Esophagus muscularis mucosa (tissue), 4 donors: ENCODE data around the gene NCEH1. TPM values are rescaled to one million over a fixed set of nuclear protein-coding genes. Genes with fewer than 3 reads are reported as not detected.
A peak's percentile ranks its signal among the peaks of the same experiment; 100 is the strongest.
"Not testable (repeated sequence)": the region's sequence is repeated elsewhere in the genome, so short reads cannot be mapped to it uniquely, and the experiment has no call there.

Experiments used
- DNase-seq: peaks from one replicate; pipeline ENCODE4 v3.0.0-alpha.2; 2017; ENCODE audit errors: extremely low spot score
- H3K27ac ChIP-seq, 4 donors: fragments of 200-600 bp; sonication (generic); replicated peaks in 1 of 4; 1 replicate in 3 of 4; 2 replicates in 1 of 4; pipeline ENCODE4 v1.5.1; 2016 to 2019; ENCODE audit warnings: mild to moderate bottlenecking in 1 of 4
- H3K27me3 ChIP-seq, 4 donors: fragments of 200-600 bp; sonication (generic); one replicate each; pipeline versions ENCODE4 v1.5.1 to v1.6.0; 2016 to 2019
- H3K36me3 ChIP-seq, 4 donors: fragments of 200-600 bp; sonication (generic); one replicate each; pipeline ENCODE4 v1.5.1; 2016 to 2019
- H3K4me1 ChIP-seq, 4 donors: fragments of 200-600 bp; sonication (generic); one replicate each; pipeline ENCODE4 v1.5.1; 2016 to 2019
- H3K4me3 ChIP-seq, 4 donors: fragments of 200-600 bp; sonication (generic); 1 replicate in 2 of 4; 2 replicates in 2 of 4; pipeline ENCODE4 v1.5.1; 2016 to 2019; ENCODE audit warnings: mild to moderate bottlenecking in 4 of 4, moderate library complexity in 1 of 4
- H3K9me3 ChIP-seq, 4 donors: fragments of 200-600 bp; sonication (generic); 1 replicate in 3 of 4; 2 replicates in 1 of 4; pipeline ENCODE4 v1.5.1; 2016 to 2019
- EP300 ChIP-seq: sonication (generic); formaldehyde crosslinking; IDR thresholded peaks from one replicate; pipeline ENCODE4 v1.6.1; 2017; ENCODE audit warnings: antibody characterized with exemption
- POLR2A ChIP-seq: fragments of 450-650 bp; IDR thresholded peaks from one replicate; pipeline ENCODE4 v1.6.1; 2017; ENCODE audit warnings: antibody characterized with exemption, moderate library complexity, mild to moderate bottlenecking, low read depth
- POLR2AphosphoS5 ChIP-seq, 2 donors: sonication (generic); formaldehyde crosslinking; IDR thresholded peaks; one replicate each; pipeline ENCODE4 v1.6.1; 2017; ENCODE audit warnings: antibody characterized with exemption in 2 of 2
- whole genome bisulfite sequencing: methylation state at CpG from one replicate; pipeline ENCODE4 v1.1.5; 2018; 5-methylcytosine and 5-hydroxymethylcytosine counted together
- intact Hi-C: fragments of 100-400 bp; cut with DNase I; formaldehyde crosslinking; loops from one replicate; pipeline ENCODE4 v1.15.1; 2023
- total RNA-seq, 4 donors: library from RNA; depleted of rRNA; stranded (reverse); fragments of >200 nt; gene quantifications; one replicate each; pipeline versions ENCODE4 v1.1.0 to v1.2.1, GENCODE V29; 2016
- TF ChIP-seq, protein P1 (sequence below), 3 experiments: fragments of 200-600 bp in 2 of 3; fragments of 450-650 bp in 1 of 3; sonication (generic) in 2 of 3; IDR thresholded peaks; one replicate each; pipeline ENCODE4 v1.5.1; 2017 to 2019; ENCODE audit warnings: antibody characterized with exemption in 3 of 3, mild to moderate bottlenecking in 2 of 3, moderate library complexity in 1 of 3

The NCEH1 gene, protein sequence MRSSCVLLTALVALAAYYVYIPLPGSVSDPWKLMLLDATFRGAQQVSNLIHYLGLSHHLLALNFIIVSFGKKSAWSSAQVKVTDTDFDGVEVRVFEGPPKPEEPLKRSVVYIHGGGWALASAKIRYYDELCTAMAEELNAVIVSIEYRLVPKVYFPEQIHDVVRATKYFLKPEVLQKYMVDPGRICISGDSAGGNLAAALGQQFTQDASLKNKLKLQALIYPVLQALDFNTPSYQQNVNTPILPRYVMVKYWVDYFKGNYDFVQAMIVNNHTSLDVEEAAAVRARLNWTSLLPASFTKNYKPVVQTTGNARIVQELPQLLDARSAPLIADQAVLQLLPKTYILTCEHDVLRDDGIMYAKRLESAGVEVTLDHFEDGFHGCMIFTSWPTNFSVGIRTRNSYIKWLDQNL
- 10 to 100 TPM in 1 of 4 donors, 1 to 10 TPM in 3; 3.0 to 11.6 (median 3.7) TPM for total RNA-seq

DNA sequence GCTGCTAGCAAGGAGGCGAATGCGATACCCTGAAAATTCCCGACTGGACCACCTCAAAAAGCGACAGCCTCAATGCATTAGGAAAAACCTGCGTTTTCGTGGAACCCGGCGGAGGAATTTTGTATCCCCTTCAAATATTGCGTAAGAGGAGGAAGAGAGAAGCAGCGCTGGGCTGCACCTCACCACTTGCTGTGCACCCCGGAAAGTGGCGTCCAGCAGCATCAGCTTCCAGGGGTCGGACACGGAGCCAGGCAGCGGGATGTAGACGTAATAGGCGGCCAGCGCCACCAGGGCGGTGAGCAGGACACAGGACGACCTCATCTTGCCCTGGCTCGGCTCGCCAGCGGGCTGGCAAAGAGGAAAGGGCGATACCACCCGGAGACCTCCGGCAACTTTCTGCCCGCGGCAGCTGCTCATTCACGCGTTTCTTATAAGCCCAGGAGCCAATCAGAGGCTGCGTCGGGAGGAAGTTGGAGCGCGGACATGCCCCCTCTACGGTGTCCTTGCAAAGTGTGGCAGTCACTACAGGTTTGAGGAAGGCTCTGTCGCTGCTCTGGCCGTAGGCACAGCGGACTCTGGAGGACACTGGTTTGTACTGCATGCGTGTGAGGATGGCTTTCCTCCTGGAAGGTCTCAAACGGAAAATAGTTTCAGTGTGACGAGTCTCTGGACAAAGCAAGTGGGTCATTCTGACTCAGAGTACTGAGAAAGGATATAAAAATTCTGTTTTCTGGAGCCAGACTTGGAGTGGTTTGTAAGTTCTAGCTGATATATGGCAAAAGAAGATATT is at the start of gene NCEH1:
NCEH1 (minus strand) TSS at position 404 of the 790 bp plus-strand sequence; CDS start at position 321, 83 bp downstream.
- under 1% methylated on average over 35 of the region's 41 CpGs for WGBS
- no peaks in the 10 kb centered on the region for H3K36me3 ChIP-seq
- no peaks in the 10 kb centered on the region for H3K27me3 ChIP-seq
- intact Hi-C loops, result loop anchor here (5.0 kb wide), 2 partner anchors 36 to 39 kb away; no protein-coding TSS in a partner anchor
- peaks cover 17 to 36% (median 27%) of the 10 kb centered on the region in 4 donors for H3K4me1 ChIP-seq
- peak within 1 kb of the TSS; percentile 76 to 92 (median 84) for H3K4me3 ChIP-seq
- peak; percentile 96 for DNase-seq
- TF ChIP-seq EP300 (no peak), POLR2A (peak; percentile 57), POLR2AphosphoS5 (IDR thresholded peaks at IDR 0.05) (peak; percentile 91 to 92)
- TF ChIP-seq, protein P1, sequence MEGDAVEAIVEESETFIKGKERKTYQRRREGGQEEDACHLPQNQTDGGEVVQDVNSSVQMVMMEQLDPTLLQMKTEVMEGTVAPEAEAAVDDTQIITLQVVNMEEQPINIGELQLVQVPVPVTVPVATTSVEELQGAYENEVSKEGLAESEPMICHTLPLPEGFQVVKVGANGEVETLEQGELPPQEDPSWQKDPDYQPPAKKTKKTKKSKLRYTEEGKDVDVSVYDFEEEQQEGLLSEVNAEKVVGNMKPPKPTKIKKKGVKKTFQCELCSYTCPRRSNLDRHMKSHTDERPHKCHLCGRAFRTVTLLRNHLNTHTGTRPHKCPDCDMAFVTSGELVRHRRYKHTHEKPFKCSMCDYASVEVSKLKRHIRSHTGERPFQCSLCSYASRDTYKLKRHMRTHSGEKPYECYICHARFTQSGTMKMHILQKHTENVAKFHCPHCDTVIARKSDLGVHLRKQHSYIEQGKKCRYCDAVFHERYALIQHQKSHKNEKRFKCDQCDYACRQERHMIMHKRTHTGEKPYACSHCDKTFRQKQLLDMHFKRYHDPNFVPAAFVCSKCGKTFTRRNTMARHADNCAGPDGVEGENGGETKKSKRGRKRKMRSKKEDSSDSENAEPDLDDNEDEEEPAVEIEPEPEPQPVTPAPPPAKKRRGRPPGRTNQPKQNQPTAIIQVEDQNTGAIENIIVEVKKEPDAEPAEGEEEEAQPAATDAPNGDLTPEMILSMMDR (IDR thresholded peaks at IDR 0.05), result peak; percentile 78 to 86 (median 81)
- no peaks in the 10 kb centered on the region for H3K9me3 ChIP-seq
- H3K27ac ChIP-seq, result peak within 1 kb of the TSS; percentile 90 to 97 (median 93)

DNA sequence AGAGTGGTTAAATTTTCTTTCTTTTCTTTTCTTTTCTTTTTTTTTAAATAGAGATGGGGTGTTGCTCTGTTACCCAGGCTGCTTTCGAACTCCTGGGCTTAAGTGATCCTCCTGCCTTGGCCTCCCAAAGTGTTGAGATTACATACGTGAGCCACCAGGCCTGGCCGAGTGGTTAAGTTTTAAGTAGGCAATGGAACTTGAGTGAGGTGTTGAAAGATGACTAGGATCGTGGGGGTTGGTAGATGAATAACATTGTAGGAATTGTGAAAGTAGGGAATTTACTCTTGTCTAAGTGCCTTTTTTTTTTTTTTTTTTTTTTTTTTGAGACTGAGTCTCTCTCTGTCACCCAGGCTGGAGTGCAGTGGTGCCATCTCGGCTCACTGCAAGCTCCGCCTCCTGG is 49.5 kb upstream of the NCEH1 start:
- H3K27me3 ChIP-seq, H3K27ac ChIP-seq, intact Hi-C loops, DNase-seq, H3K4me3 ChIP-seq, H3K4me1 ChIP-seq, H3K9me3 ChIP-seq: not testable (repeated sequence)
- peaks cover 0 to 31% (median 12%) of the 10 kb centered on the region in 4 donors for H3K36me3 ChIP-seq
- WGBS, result 94% methylated on average over 6 of the region's 6 CpGs

DNA sequence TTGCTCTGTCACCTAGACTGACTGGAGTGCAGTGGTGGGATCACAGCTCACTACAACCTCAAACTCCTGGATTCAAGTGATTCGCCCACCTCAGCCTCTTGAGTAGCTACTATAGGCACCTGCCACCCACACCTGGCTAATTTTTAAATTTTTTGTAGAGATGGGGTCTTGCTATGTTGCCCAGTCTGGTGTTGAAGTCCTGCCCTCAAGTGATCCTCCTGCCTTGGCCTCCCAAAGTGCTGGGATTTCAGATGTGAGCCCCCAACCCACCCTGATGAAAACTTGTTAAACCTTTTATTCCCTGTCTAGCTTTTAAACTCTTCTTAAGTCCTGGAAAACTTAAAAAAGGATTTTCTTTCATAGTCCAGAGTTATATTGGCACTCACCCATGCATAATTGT is 42.3 kb upstream of the NCEH1 start:
- no peaks in the 10 kb centered on the region for H3K36me3 ChIP-seq
- TF ChIP-seq, protein P1 (IDR thresholded peaks at IDR 0.05), result no peak
- TF ChIP-seq POLR2AphosphoS5 (IDR thresholded peaks at IDR 0.05) (no peak), POLR2A (no peak), EP300 (no peak)
- 100% methylated on average over 1 of the region's 1 CpG for WGBS
- no peaks in the 10 kb centered on the region for H3K27me3 ChIP-seq
- DNase-seq, result no peak
- no peak overlapping the region for H3K27ac ChIP-seq
- no peak overlapping the region for H3K4me3 ChIP-seq
- intact Hi-C loops, result no loop called here
- peaks cover 0 to 24% (median 20%) of the 10 kb centered on the region in 4 donors for H3K4me1 ChIP-seq
- no peaks in the 10 kb centered on the region for H3K9me3 ChIP-seq

DNA sequence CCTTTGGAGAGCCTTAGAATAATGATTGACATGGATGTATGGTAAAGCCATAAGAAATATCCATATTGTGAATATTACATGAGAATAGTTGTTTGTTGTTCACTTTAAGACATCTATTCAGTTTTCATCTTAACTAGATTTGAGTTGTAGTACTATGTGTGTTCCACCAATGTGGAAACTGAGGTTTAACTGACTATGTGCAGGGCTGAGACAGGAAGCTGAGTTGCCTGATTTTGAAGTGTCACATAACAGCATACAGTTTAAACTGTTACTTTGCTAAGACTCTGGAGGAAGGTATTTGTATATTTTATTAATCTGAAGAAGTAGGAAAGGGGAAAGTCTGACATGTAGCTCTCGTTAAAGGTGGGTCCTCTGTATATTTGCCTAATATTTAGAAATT is 41.8 kb upstream of the NCEH1 start:
- no peaks in the 10 kb centered on the region for H3K27me3 ChIP-seq
- H3K36me3 ChIP-seq, result no peaks in the 10 kb centered on the region
- WGBS, result 95% methylated on average over 1 of the region's 1 CpG
- DNase-seq, result no peak
- TF ChIP-seq EP300 (no peak), POLR2AphosphoS5 (IDR thresholded peaks at IDR 0.05) (no peak), POLR2A (no peak)
- TF ChIP-seq, protein P1 (IDR thresholded peaks at IDR 0.05), result no peak
- no peak overlapping the region for H3K4me3 ChIP-seq
- H3K4me1 ChIP-seq, result peaks cover 0 to 24% (median 20%) of the 10 kb centered on the region in 4 donors
- no peak overlapping the region for H3K27ac ChIP-seq
- no peaks in the 10 kb centered on the region for H3K9me3 ChIP-seq
- intact Hi-C loops, result no loop called here

DNA sequence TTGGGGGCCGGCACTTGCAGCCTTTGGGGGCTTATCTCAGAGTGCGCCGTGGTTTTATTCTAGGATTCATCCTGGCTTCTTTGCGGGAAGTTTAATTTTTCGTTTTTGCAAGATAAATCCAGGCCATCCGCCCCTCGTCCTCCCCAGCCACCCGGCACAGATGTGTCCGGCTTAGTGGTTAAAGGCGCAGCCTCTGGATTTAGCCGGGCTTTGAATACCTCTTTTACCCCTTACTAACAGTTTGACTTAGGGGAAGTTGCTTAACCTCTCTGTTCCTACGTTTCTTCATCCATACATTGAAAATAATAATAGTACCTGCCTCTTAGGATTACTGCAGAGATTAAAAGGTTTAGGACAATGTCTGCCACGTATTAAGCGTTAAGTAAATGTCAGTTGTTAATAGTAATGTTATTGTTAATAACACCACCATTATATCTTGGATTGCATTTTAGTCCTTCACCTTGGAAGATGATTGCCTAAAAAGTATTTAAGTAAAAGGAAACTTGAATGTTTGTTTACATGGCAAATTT is 40.4 kb upstream of the NCEH1 start:
- no peaks in the 10 kb centered on the region for H3K9me3 ChIP-seq
- WGBS, result 0% methylated on average over 14 of the region's 14 CpGs
- intact Hi-C loops, result no loop called here
- peaks cover 0 to 24% (median 20%) of the 10 kb centered on the region in 4 donors for H3K4me1 ChIP-seq
- H3K36me3 ChIP-seq, result no peaks in the 10 kb centered on the region
- no peaks in the 10 kb centered on the region for H3K27me3 ChIP-seq
- H3K27ac ChIP-seq, result peak overlapping the region; percentile 73 to 84 (median 80)
- H3K4me3 ChIP-seq, result peak overlapping the region; percentile 70 to 88 (median 82)
- DNase-seq, result no peak
- TF ChIP-seq, protein P1 (IDR thresholded peaks at IDR 0.05), result no peak
- TF ChIP-seq EP300, result no peak
- TF ChIP-seq POLR2AphosphoS5 (IDR thresholded peaks at IDR 0.05), result no peak
- TF ChIP-seq POLR2A, result no peak
